AG09309 (cell line): ENCODE measurements around the gene DGLUCY.
"Not testable (repeated sequence)": the region's sequence is repeated elsewhere in the genome, so short reads cannot be mapped to it uniquely, and the experiment has no call there.

Experiments used
- DNase-seq: peaks from one replicate; pipeline ENCODE4 v3.0.0-alpha.2; 2010; ENCODE audit warnings: low read depth
- H3K4me3 ChIP-seq: 2 replicates; pipeline ENCODE4 v1.5.1; 2011; ENCODE audit warnings: mild to moderate bottlenecking, low read depth, low read length, moderate library complexity; ENCODE audit not compliant: control insufficient read depth
- CTCF ChIP-seq: IDR thresholded peaks from 2 replicates; pipeline ENCODE4 v1.5.1; 2011; ENCODE audit warnings: mild to moderate bottlenecking, low read depth, low read length, inconsistent platforms; ENCODE audit not compliant: insufficient read depth, control insufficient read depth; ENCODE audit errors: missing control alignments

DGLUCY gene

GRCh38 chr14:91116913-91117588 lies 3.2 kb downstream of the DGLUCY start:
- no peak for DNase-seq
- no peak for TF ChIP-seq CTCF
- H3K4me3 ChIP-seq, result no peak overlapping the region

GRCh38 chr14:91117960-91118359 lies 4.1 kb downstream of the DGLUCY start:
- no peak for DNase-seq
- no peak overlapping the region for H3K4me3 ChIP-seq
- no peak for TF ChIP-seq CTCF

GRCh38 chr14:91118511-91119068 lies 4.7 kb downstream of the DGLUCY start:
- TF ChIP-seq CTCF, result no peak
- H3K4me3 ChIP-seq, result no peak overlapping the region
- no peak for DNase-seq

- peak; percentile 28 for DNase-seq
- TF ChIP-seq CTCF, result no peak
These were observed 5.9 kb downstream of the DGLUCY start for GRCh38 chr14:91119556-91120311.

GRCh38 chr14:91123201-91123600 lies 9.3 kb downstream of the DGLUCY start:
- TF ChIP-seq CTCF, result no peak
- H3K4me3 ChIP-seq, result no peak overlapping the region
- no peak for DNase-seq

More at GRCh38 chr14:91119556-91120311, 5.9 kb downstream of the DGLUCY start:
- no peak overlapping the region for H3K4me3 ChIP-seq

GRCh38 chr14:91124406-91125270 lies 10.8 kb downstream of the DGLUCY start:
- not testable (repeated sequence) for DNase-seq, H3K4me3 ChIP-seq
